GM10847 (cell line): ENCODE measurements around the gene SCAF1.
A peak's percentile ranks its signal among the peaks of the same experiment; 100 is the strongest.

Experiments
- POLR2A ChIP-seq: IDR thresholded peaks from 2 replicates; pipeline ENCODE4 v1.6.1; 2011; ENCODE audit not compliant: insufficient read length; ENCODE audit errors: extremely low read depth

Gene SCAF1

GRCh38 chr19:49641688-49642491 lies at the start of gene SCAF1:
Gene SCAF1 (plus strand): TSS chr19:49642209. CDS start chr19:49645027, 2,818 bp downstream.
- peak; percentile 17 for TF ChIP-seq POLR2A

- TF ChIP-seq POLR2A: no peak
These were observed 49.4 kb upstream of the SCAF1 start for GRCh38 chr19:49592486-49593232.

DNA sequence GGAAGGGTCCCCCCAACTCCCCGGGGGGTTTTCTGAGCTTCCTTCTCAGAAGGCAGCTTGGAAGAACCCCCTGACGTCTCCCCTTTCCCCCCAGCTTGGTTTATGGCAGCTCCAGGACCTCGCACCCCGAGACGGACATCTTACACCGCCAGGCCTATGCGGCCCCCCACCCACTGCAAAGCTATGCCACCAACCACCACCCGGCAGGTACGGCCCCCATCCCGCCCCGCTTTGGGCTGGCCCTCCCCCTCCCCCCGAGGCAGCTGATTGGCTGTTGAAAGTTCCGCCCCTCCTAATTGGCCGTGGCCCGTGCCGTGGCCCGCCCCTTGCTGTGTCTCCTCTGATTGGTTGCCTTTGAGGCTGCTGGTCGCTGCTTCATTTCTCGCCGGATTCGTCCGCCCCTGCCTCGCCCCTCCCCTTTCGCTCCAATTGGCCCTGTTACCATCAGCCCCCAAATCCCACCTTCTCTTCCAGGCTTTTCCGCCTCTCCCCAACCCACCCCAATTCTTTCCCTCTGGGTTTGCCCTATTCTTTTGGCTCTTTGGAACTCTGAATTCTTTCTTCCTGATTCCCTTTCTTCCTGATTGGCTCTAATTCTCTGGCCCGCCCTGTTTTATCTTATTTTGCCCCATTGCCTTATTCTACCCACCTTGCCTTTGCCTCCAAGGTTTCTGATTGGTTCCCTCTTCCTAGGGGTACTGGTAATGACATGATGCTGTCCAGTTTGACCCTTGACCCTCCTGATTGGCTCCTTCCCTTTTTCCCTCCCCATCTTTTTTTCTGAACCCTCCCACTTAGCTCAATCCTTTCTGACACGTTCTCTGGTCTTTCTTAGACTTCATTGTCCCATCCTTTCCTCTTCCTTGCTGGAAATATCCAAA lies 48.5 kb upstream of the SCAF1 start:
- no peak for TF ChIP-seq POLR2A

DNA sequence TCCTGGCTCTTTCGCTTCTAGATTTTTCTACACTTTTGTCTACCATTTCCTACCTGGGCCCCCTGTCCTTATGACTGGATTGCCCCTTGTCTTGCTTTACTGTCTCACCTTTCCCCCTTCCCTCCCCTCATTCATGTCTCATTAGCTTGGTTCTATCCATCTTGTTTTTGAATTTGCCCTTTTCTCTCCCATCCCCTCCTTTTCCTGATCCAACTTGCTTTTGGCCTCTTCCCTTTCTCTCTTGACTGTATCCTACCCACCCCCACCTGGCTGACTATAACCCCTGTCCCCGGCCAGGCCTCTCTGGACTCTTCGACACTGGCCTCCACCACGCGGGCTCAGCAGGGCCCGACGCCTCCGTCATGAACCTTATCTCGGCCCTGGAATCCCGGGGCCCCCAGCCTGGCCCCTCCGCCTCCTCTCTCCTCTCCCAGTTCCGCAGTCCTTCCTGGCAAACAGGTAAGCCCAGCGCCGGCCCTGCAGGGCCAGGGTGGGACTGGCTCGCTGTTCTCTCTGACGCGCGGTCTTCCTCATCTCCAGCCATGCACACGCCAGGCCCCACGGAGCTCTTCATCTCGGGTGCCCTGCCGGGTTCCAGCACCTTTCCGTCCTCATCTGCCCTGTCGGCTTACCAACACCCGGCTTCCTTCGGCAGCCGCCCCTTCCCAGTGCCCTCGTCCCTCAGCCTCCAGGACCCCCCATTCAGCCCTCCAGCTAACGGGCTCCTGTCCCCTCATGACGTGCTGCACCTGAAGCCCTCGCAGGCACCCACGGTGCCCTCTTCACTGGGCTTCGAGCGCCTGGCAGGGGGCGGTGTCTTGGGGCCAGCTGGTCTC lies 47.6 kb upstream of the SCAF1 start:
- no peak for TF ChIP-seq POLR2A

DNA sequence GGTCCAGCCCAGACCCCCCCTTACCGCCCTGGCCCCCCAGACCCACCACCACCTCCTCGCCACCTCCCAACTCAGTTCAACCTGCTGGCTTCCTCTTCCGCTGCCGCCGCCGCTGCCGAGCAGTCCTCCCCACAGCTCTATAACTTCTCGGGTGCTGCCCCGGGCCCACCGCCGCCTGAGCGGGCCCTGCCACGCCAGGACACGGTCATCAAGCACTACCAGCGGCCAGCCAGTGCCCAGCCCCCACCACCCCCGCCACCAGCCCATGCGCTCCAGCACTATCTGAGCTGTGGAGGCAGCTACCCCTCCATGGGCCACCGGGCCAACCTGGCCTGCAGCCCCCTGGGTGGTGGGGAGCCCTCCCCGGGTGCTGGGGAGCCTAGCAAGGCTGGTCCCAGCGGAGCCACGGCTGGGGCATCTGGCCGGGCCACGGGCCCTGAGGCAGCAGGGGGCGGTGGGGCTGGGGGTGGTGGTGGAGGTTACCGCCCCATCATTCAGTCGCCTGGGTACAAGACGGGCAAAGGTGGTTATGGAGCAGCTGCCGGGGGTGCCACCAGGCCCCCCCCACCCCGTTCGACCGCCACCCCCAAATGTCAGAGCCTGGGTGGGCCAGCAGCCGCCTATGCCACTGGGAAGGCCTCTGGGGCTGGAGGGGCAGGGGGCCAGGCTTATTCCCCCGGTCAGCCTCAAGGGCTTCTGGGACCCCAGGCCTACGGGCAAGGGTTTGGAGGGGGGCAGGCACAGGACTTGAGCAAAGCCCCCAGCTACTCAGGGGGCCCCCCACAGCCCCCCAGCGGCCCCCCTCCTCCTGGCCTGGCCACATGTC lies 46.8 kb upstream of the SCAF1 start:
- TF ChIP-seq POLR2A: no peak

DNA sequence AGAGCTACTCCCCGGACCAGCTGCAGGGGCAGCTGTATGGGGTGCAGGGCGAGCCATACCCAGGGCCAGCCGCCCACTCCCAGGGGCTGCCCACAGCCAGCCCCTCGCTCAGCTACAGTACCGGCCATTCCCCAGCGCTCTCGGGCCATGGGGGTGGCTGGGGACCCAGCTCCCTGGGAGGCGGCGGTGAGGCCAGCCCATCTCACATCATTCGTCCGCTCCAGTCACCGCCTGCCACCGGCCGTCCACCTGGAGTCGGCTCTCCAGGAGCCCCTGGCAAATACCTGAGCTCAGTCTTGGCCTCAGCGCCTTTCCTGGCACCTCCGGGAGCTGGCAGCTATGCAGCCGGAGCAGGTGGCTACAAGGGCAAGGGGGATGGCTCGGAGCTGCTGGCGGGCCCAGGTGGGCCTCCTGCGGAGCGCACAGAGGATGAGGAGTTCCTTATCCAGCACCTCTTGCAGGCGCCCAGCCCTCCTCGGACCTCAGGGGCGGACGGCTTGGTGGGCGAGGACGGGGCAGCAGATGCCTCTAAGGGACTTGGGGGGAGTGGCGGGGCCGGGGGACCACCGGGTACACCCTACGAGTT lies 46.1 kb upstream of the SCAF1 start:
- TF ChIP-seq POLR2A: no peak

GRCh38 chr19:49596407-49596806 lies 45.6 kb upstream of the SCAF1 start:
- TF ChIP-seq POLR2A: no peak

- TF ChIP-seq POLR2A: no peak
These were observed 44.9 kb upstream of the SCAF1 start for GRCh38 chr19:49596954-49597702.

DNA sequence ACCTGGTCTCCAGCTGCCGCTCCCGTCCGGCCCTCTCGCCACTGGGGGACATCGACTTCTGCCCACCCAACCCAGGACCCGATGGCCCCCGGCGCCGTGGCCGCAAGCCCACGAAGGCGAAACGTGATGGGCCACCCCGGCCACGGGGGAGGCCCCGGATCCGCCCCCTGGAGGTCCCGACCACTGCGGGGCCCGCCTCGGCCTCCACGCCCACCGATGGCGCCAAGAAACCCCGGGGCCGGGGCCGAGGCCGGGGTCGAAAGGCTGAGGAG lies 44.4 kb upstream of the SCAF1 start:
- TF ChIP-seq POLR2A: no peak

DNA sequence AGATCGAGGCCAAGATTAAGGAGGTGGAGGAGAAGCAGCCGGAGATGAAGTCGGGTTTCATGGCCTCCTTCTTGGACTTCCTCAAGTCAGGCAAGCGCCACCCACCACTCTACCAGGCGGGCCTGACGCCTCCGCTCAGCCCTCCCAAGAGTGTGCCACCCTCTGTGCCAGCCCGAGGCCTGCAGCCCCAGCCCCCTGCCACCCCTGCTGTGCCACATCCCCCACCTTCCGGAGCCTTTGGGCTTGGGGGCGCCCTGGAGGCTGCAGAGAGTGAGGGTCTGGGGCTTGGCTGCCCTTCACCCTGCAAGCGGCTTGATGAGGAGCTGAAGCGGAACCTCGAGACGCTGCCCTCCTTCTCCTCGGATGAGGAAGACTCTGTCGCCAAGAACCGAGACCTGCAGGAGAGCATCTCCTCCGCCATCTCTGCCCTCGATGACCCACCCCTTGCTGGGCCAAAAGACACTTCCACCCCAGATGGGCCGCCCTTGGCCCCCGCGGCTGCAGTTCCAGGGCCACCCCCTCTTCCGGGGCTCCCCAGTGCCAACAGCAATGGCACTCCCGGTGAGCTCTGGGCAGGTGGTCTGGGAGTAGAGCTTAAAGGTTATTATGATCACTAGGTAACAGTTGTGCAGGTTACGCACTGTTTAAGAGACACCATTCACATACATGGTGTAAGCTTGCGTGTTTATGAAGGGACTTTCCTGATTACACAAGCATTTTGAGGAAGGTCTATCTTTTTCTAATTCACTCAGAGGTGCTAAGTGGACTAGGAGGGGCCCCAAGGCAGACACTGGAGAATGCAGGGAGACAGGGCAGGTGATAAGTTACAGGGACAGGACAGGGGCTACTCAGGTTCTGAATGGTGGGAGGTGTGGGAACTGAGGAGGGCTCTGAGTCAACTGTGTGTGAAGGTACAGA lies 42.4 kb upstream of the SCAF1 start:
- TF ChIP-seq POLR2A: no peak

- TF ChIP-seq POLR2A: no peak
These were observed 40.4 kb upstream of the SCAF1 start for GRCh38 chr19:49601482-49602038.

DNA sequence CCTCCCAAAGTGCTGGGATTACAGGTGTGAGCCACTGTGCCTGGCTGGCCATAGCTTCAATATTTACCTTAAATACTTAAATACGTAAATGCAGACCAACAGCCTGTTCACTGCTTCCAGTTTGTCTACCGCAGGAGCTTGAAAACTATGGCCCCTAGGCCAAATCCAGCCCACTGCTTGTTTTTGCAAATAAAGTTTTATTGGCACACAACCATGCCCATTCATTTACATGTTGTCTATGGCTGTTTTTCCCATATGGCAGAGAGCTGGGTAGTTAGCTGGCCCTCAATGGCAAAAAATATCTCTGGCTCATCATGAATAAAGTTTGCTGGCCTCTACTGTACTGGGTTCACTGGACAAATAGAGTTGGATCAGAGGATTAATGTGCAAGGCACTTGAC lies 39.2 kb upstream of the SCAF1 start:
- no peak for TF ChIP-seq POLR2A
